Stomach (tissue), 9 donors: ENCODE data around the gene ERVK3-1. TPM values are rescaled to one million over a fixed set of nuclear protein-coding genes. Genes with fewer than 3 reads are reported as not detected.

ENCODE experiments used
- DNase-seq, 2 donors: peaks; one replicate each; pipeline versions ENCODE4 v3.0.0 to v3.0.0-alpha.2; 2013 to 2019
- H3K27ac ChIP-seq, 5 donors: fragments of 200-600 bp in 4 of 5; sonication (generic) in 4 of 5; one replicate each; pipeline ENCODE4 v1.5.1; 2013 to 2019; ENCODE audit warnings: mild to moderate bottlenecking in 1 of 5, moderate library complexity in 1 of 5
- H3K27me3 ChIP-seq, 3 donors: fragments of 200-600 bp; sonication (generic); one replicate each; pipeline ENCODE4 v1.5.1; 2017 to 2019; ENCODE audit warnings: mixed run types in 1 of 3
- H3K36me3 ChIP-seq, 4 donors: fragments of 200-600 bp; sonication (generic); 1 replicate in 3 of 4; 2 replicates in 1 of 4; pipeline ENCODE4 v1.5.1; 2016 to 2019
- H3K4me1 ChIP-seq, 4 donors: fragments of 200-600 bp; sonication (generic); one replicate each; pipeline ENCODE4 v1.5.1; 2016 to 2019
- H3K4me3 ChIP-seq, 4 donors: fragments of 200-600 bp; sonication (generic) in 3 of 4; one replicate each; pipeline ENCODE4 v1.5.1; 2016 to 2019; ENCODE audit warnings: mild to moderate bottlenecking in 1 of 4
- H3K9me3 ChIP-seq, 4 donors: fragments of 200-600 bp; sonication (generic); one replicate each; pipeline ENCODE4 v1.5.1; 2016 to 2019
- CTCF ChIP-seq, 7 experiments: fragments of 450-650 bp in 4 of 7; fragments of 200-600 bp in 3 of 7; sonication (generic) in 3 of 7; IDR thresholded peaks; one replicate each; pipeline ENCODE4 v1.5.1; 2016 to 2019; ENCODE audit warnings: antibody characterized with exemption in 7 of 7, control low read depth in 2 of 7, mild to moderate bottlenecking in 1 of 7
- EP300 ChIP-seq: sonication (generic); formaldehyde crosslinking; IDR thresholded peaks from one replicate; pipeline ENCODE4 v1.6.1; 2017; ENCODE audit warnings: antibody characterized with exemption
- POLR2A ChIP-seq, 4 donors: fragments of 450-650 bp; IDR thresholded peaks; one replicate each; pipeline ENCODE4 v1.6.1; 2016; ENCODE audit warnings: antibody characterized with exemption in 4 of 4, control low read depth in 2 of 4, mild to moderate bottlenecking in 1 of 4, moderate library complexity in 1 of 4
- POLR2AphosphoS5 ChIP-seq, 3 donors: sonication (generic); formaldehyde crosslinking; IDR thresholded peaks; one replicate each; pipeline ENCODE4 v1.6.1; 2016; ENCODE audit warnings: antibody characterized with exemption in 3 of 3
- WGBS, 5 donors: extraction: QIAGEN DNeasy Blood & Tissue Kit in 3 of 5; methylation state at CpG; one replicate each; pipeline versions ENCODE4 v1.1.5 to v1.1.7; 2013 to 2018; 5-methylcytosine and 5-hydroxymethylcytosine counted together
- intact Hi-C: fragments of 100-400 bp; cut with DNase I; formaldehyde crosslinking; loops from one replicate; pipeline ENCODE4 v1.15.1; 2023; ENCODE audit warnings: low total_unique reads
- polyA plus RNA-seq, 3 donors: library from polyadenylated mRNA; stranded (reverse); fragments of 200-250 nt; gene quantifications; one replicate each; pipeline ENCODE4 v1.2.3, GENCODE V29; 2013
- total RNA-seq, 5 donors: library from RNA; depleted of rRNA; stranded (reverse); fragments of >200 nt; gene quantifications; one replicate each; pipeline versions ENCODE4 v1.1.0 to v1.2.3, GENCODE V29; 2014 to 2016
- donor health status: healthy with polysubstance abuse.
- donor health status: Bipolar disorder and iron deficiency.
- donor health status: healthy.

Gene ERVK3-1
- total and polyA plus RNA-seq, 8 donors = 25.0 to 93.6 (median 41.5) TPM

- peaks cover 0 to 4% (median under 1%) of the 10 kb centered on the region in 4 donors for H3K4me1 ChIP-seq
- peaks cover 29 to 60% (median 57%) of the 10 kb centered on the region in 4 donors for H3K36me3 ChIP-seq
- H3K27me3 ChIP-seq = no peaks in the 10 kb centered on the region
- H3K27ac ChIP-seq = no peak overlapping the region
- H3K4me3 ChIP-seq = no peak overlapping the region
- 76 to 92% (median 83%) methylated on average over 2 to 3 of the region's 3 CpGs for WGBS, 5 donors
- no peak for DNase-seq
- intact Hi-C loops = no loop called here
- no peak for TF ChIP-seq CTCF (IDR thresholded peaks at IDR 0.05)
- TF ChIP-seq POLR2AphosphoS5 (IDR thresholded peaks at IDR 0.05) = no peak
- TF ChIP-seq POLR2A (IDR thresholded peaks at IDR 0.05) = no peak
- TF ChIP-seq EP300 = no peak
- H3K9me3 ChIP-seq = peaks cover 0 to 17% (median 11%) of the 10 kb centered on the region in 4 donors
Observed at GRCh38 chr19:58335630-58336029, 30.5 kb downstream of the ERVK3-1 start.

GRCh38 chr19:58336216-58336615 lies 31.0 kb downstream of the ERVK3-1 start:
- H3K4me3 ChIP-seq = no peak overlapping the region
- intact Hi-C loops = no loop called here
- H3K36me3 ChIP-seq = peaks cover 29 to 65% (median 63%) of the 10 kb centered on the region in 4 donors
- H3K27me3 ChIP-seq = no peaks in the 10 kb centered on the region
- no peaks in the 10 kb centered on the region for H3K4me1 ChIP-seq
- peaks cover 0 to 17% (median 11%) of the 10 kb centered on the region in 4 donors for H3K9me3 ChIP-seq
- TF ChIP-seq CTCF (IDR thresholded peaks at IDR 0.05) (no peak), EP300 (no peak), POLR2A (IDR thresholded peaks at IDR 0.05) (no peak), POLR2AphosphoS5 (IDR thresholded peaks at IDR 0.05) (no peak)
- DNase-seq = no peak
- 93 to 100% (median 97%) methylated on average over 1 of the region's 1 CpG for WGBS, 5 donors
- no peak overlapping the region for H3K27ac ChIP-seq

GRCh38 chr19:58336820-58337219 lies 31.6 kb downstream of the ERVK3-1 start:
- intact Hi-C loops = no loop called here
- peaks cover 0 to 17% (median 11%) of the 10 kb centered on the region in 4 donors for H3K9me3 ChIP-seq
- TF ChIP-seq CTCF (IDR thresholded peaks at IDR 0.05) (no peak), POLR2AphosphoS5 (IDR thresholded peaks at IDR 0.05) (no peak), EP300 (no peak), POLR2A (IDR thresholded peaks at IDR 0.05) (no peak)
- H3K27me3 ChIP-seq = no peaks in the 10 kb centered on the region
- no peak overlapping the region for H3K27ac ChIP-seq
- no peak for DNase-seq
- H3K4me1 ChIP-seq = no peaks in the 10 kb centered on the region
- 93 to 100% (median 98%) methylated on average over 4 of the region's 4 CpGs for WGBS, 5 donors
- no peak overlapping the region for H3K4me3 ChIP-seq
- peaks cover 29 to 71% (median 67%) of the 10 kb centered on the region in 4 donors for H3K36me3 ChIP-seq

DNA sequence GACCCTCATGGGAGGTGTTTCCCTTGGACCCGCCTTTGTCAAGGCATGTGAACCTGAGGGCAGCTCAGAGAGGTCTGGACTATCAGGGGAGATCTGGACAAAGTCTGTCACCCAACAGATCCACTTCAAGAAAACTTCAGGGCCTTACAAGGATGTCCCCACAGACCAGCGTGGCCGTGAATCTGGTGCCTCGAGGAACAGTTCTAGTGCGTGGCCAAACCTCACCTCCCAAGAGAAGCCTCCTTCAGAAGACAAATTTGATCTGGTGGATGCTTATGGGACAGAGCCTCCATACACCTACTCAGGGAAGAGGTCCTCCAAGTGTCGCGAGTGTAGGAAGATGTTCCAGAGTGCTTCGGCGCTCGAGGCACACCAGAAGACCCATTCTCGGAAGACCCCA lies 33.2 kb downstream of the ERVK3-1 start:
- H3K27ac ChIP-seq = no peak overlapping the region
- no peaks in the 10 kb centered on the region for H3K27me3 ChIP-seq
- no peak for DNase-seq
- H3K4me1 ChIP-seq = no peaks in the 10 kb centered on the region
- 97 to 99% (median 98%) methylated on average over 11 of the region's 11 CpGs for WGBS, 5 donors
- no peak overlapping the region for H3K4me3 ChIP-seq
- TF ChIP-seq EP300 (no peak), POLR2A (IDR thresholded peaks at IDR 0.05) (no peak), CTCF (IDR thresholded peaks at IDR 0.05) (no peak), POLR2AphosphoS5 (IDR thresholded peaks at IDR 0.05) (no peak)
- H3K36me3 ChIP-seq = peaks cover 29 to 75% (median 68%) of the 10 kb centered on the region in 4 donors
- H3K9me3 ChIP-seq = peaks cover 0 to 17% (median 11%) of the 10 kb centered on the region in 4 donors
- intact Hi-C loops = no loop called here
